ENCODE measurements around the gene FBXO44.

FBXO44 gene

DNA sequence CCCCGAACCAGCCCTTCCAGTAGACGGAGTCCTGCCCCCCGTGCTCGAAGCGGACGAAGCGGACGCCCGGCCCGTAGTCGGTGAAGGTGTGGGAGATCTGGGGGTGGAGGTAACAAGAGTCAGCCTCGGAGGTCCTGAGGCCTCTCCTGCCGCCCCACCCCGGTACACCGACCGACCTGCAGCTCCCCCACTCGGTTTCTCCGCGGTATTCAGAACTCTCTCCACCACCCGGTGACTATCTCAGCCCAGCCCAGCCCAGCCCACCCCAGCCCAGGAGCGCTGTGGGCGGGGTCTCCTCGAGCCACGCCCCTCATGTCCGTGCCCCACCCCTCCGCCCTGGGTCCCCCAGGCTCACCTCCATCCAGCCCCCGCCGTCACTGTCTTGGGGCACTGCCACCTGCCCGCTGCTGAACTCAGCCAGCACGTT is 5.9 kb upstream of the FBXO44 start:
- TF ChIP-seq TAF1 (IDR thresholded peaks at IDR 0.05; ENCODE audit: borderline replicate concordance, insufficient read depth, low read length) (no peak), SIN3A (IDR thresholded peaks at IDR 0.05; ENCODE audit: borderline replicate concordance, insufficient read depth, low read length) (no peak), FOXP2 (optimal IDR thresholded peaks at IDR 0.05; ENCODE audit: borderline replicate concordance, extremely low read depth, extremely low read length, insufficient read depth) (no peak), POLR2AphosphoS5 (IDR thresholded peaks at IDR 0.05; ENCODE audit: low read depth, low read length) (no peak)
- TF ChIP-seq, protein P1, sequence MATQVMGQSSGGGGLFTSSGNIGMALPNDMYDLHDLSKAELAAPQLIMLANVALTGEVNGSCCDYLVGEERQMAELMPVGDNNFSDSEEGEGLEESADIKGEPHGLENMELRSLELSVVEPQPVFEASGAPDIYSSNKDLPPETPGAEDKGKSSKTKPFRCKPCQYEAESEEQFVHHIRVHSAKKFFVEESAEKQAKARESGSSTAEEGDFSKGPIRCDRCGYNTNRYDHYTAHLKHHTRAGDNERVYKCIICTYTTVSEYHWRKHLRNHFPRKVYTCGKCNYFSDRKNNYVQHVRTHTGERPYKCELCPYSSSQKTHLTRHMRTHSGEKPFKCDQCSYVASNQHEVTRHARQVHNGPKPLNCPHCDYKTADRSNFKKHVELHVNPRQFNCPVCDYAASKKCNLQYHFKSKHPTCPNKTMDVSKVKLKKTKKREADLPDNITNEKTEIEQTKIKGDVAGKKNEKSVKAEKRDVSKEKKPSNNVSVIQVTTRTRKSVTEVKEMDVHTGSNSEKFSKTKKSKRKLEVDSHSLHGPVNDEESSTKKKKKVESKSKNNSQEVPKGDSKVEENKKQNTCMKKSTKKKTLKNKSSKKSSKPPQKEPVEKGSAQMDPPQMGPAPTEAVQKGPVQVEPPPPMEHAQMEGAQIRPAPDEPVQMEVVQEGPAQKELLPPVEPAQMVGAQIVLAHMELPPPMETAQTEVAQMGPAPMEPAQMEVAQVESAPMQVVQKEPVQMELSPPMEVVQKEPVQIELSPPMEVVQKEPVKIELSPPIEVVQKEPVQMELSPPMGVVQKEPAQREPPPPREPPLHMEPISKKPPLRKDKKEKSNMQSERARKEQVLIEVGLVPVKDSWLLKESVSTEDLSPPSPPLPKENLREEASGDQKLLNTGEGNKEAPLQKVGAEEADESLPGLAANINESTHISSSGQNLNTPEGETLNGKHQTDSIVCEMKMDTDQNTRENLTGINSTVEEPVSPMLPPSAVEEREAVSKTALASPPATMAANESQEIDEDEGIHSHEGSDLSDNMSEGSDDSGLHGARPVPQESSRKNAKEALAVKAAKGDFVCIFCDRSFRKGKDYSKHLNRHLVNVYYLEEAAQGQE (IDR thresholded peaks at IDR 0.05; ENCODE audit: insufficient read depth in 1 of 2, low read depth in 2 of 2, low read length in 2 of 2), result no peak

DNA sequence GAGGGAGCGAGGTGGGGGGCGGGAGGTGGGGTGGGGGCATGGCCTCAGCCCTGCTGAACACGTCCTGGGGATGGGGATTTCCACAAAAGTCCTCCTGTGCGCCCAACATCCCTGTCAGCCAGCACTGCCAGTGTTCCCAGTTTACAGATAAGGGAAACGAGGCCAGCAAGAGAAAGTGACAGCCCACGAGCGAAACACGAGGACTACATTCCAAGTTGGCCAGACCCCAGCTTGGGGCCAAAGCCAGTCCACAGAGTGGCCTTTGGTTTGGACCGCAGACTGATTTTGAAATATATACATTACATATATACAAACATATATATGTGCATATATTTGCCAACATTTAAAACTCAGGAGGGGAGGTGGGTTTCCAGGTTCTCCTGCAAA is 5.4 kb upstream of the FBXO44 start:
- TF ChIP-seq SIN3A (IDR thresholded peaks at IDR 0.05; ENCODE audit: borderline replicate concordance, insufficient read depth, low read length) (no peak), TAF1 (IDR thresholded peaks at IDR 0.05; ENCODE audit: borderline replicate concordance, insufficient read depth, low read length) (no peak), POLR2AphosphoS5 (IDR thresholded peaks at IDR 0.05; ENCODE audit: low read depth, low read length) (no peak), FOXP2 (optimal IDR thresholded peaks at IDR 0.05; ENCODE audit: borderline replicate concordance, extremely low read depth, extremely low read length, insufficient read depth) (no peak)
- TF ChIP-seq, protein P1 (IDR thresholded peaks at IDR 0.05; ENCODE audit: insufficient read depth in 1 of 2, low read depth in 2 of 2, low read length in 2 of 2), result no peak

DNA sequence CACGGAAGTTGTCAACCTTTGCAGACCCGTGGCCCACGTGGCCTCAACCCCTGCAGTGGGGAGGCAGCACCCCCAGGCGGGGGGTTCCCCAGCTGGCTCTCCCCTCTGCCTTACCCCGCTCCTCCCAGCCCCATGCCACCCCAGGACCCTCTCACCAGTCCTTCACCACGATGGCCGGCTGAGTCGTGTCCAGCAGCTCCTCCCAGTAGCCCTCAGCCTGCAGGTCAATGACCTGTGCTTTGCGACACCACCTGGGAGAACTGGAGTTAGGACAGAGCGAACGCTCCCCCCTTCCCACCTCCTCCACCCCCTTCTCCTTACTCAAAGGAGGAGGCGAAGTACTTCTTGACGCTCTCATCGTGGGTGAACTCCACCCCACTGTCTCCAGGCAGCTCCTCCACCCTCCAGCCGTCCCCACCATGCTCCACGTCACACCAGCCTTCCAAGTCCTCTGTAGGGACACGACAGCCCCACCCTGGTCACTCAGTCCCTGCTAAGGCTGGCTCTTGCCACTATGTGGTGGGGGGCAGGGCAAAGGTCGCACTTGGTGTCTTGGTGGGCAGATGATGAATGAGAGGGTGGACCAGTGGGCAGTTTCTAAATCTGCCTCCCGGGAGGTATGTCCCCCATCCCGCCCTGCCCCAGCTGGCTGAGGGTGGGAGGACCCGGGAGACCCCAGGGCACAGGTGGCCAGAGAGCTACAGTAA is 4.9 kb upstream of the FBXO44 start:
- no peak for TF ChIP-seq SIN3A (IDR thresholded peaks at IDR 0.05; ENCODE audit: borderline replicate concordance, insufficient read depth, low read length)
- TF ChIP-seq POLR2AphosphoS5 (IDR thresholded peaks at IDR 0.05; ENCODE audit: low read depth, low read length), result no peak
- no peak for TF ChIP-seq FOXP2 (optimal IDR thresholded peaks at IDR 0.05; ENCODE audit: borderline replicate concordance, extremely low read depth, extremely low read length, insufficient read depth)
- TF ChIP-seq TAF1 (IDR thresholded peaks at IDR 0.05; ENCODE audit: borderline replicate concordance, insufficient read depth, low read length), result no peak
- TF ChIP-seq, protein P1 (IDR thresholded peaks at IDR 0.05; ENCODE audit: insufficient read depth in 1 of 2, low read depth in 2 of 2, low read length in 2 of 2), result no peak

DNA sequence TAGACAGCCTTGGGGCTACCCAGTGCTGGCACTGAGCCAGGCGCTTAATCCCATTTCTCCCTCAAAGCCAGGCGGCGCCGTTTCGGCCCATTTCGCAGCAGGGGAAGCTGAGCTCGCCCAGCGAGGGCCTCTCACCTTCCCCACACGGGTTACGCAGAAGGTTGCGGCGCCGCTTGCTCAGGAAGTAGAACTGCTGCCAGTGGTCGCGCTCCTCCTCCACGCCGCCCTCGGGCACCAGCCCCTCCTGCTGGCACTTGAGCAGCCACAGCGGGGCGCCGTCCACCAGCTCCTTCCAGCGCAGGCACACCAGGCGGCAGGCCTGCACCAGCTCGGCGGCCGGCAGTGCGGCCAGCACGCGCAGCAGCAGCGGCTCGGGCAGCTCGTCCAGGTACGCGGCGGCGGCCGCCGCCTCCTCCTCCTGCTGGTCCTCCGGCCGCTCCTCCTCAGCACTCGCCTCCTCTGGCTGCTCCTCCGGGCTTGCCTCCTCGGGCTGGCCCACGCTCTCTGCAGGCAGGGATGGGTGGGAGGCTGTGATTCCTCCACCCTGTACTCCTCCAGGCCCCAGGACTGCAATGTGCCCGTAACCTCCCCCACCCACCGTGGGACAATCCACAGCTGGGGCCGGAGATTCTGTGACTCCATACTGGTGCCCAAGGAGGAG is 4.2 kb upstream of the FBXO44 start:
- TF ChIP-seq, protein P1 (IDR thresholded peaks at IDR 0.05; ENCODE audit: insufficient read depth in 1 of 2, low read depth in 2 of 2, low read length in 2 of 2), result no peak
- TF ChIP-seq TAF1 (IDR thresholded peaks at IDR 0.05; ENCODE audit: borderline replicate concordance, insufficient read depth, low read length) (no peak), SIN3A (IDR thresholded peaks at IDR 0.05; ENCODE audit: borderline replicate concordance, insufficient read depth, low read length) (no peak), POLR2AphosphoS5 (IDR thresholded peaks at IDR 0.05; ENCODE audit: low read depth, low read length) (no peak), FOXP2 (optimal IDR thresholded peaks at IDR 0.05; ENCODE audit: borderline replicate concordance, extremely low read depth, extremely low read length, insufficient read depth) (peak; percentile 88)
